ENCODE results near the gene KLHL18. TPM values are rescaled to one million over a fixed set of nuclear protein-coding genes. Genes with fewer than 3 reads are reported as not detected.
"Not testable (repeated sequence)": the region's sequence is repeated elsewhere in the genome, so short reads cannot be mapped to it uniquely, and the experiment has no call there.

The KLHL18 gene
- total RNA-seq, 1 experiment from 2014 or later, result 36.6 TPM

- no peak overlapping the region for H3K27ac Mint-ChIP-seq (ENCODE audit: low read depth, unreplicated experiment)
- no peak overlapping the region for H3K4me3 Mint-ChIP-seq (ENCODE audit: unreplicated experiment)
- CTCF ChIA-PET, result interaction anchor here (1.1 kb wide), 1 partner anchor 154 kb away, joined by 3 read pairs; no protein-coding TSS in a partner anchor
- H3K4me1 Mint-ChIP-seq (ENCODE audit: insufficient read depth, unreplicated experiment), result no peaks in the 10 kb centered on the region
- DNase-seq (ENCODE audit: unreplicated experiment), result no peak
- H3K27me3 Mint-ChIP-seq (ENCODE audit: insufficient read depth, unreplicated experiment), result no peaks in the 10 kb centered on the region
- intact Hi-C loops (cut with micrococcal nuclease), result no loop called here
- H3K36me3 Mint-ChIP-seq (ENCODE audit: insufficient read depth, unreplicated experiment), result peaks cover 16% of the 10 kb centered on the region
- no peaks in the 10 kb centered on the region for H3K9me3 Mint-ChIP-seq (ENCODE audit: unreplicated experiment)
- no peak for TF ChIP-seq CTCF (IDR thresholded peaks at IDR 0.05; ENCODE audit: unreplicated experiment)
- BruUV-seq (replicated peaks), result no TSS peak
- POLR2A ChIA-PET, result no interaction called here
These were observed 23.3 kb downstream of the KLHL18 start for GRCh38 chr3:47306022-47306421.

GRCh38 chr3:47309231-47309630 lies 26.5 kb downstream of the KLHL18 start:
- BruUV-seq (replicated peaks); H3K36me3 Mint-ChIP-seq (ENCODE audit: insufficient read depth, unreplicated experiment); DNase-seq (ENCODE audit: unreplicated experiment); intact Hi-C loops (cut with micrococcal nuclease); H3K27me3 Mint-ChIP-seq (ENCODE audit: insufficient read depth, unreplicated experiment); H3K27ac Mint-ChIP-seq (ENCODE audit: low read depth, unreplicated experiment); H3K4me3 Mint-ChIP-seq (ENCODE audit: unreplicated experiment); POLR2A ChIA-PET; H3K9me3 Mint-ChIP-seq (ENCODE audit: unreplicated experiment); H3K4me1 Mint-ChIP-seq (ENCODE audit: insufficient read depth, unreplicated experiment): not testable (repeated sequence)
- CTCF ChIA-PET, result interaction anchor here (1.0 kb wide), 1 partner anchor 14 kb away, joined by 3 read pairs; no protein-coding TSS in a partner anchor

GRCh38 chr3:47310391-47310790 lies 27.6 kb downstream of the KLHL18 start:
- Mint-ChIP-seq H3K4me1 (ENCODE audit: insufficient read depth, unreplicated experiment) (peaks cover 11% of the 10 kb centered on the region), H3K27me3 (ENCODE audit: insufficient read depth, unreplicated experiment) (no peaks in the 10 kb centered on the region), H3K9me3 (ENCODE audit: unreplicated experiment) (no peaks in the 10 kb centered on the region), H3K36me3 (ENCODE audit: insufficient read depth, unreplicated experiment) (peaks cover 5% of the 10 kb centered on the region), H3K4me3 (ENCODE audit: unreplicated experiment) (no peak overlapping the region), H3K27ac (ENCODE audit: low read depth, unreplicated experiment) (no peak overlapping the region)
- BruUV-seq (replicated peaks), result no TSS peak
- no peak for DNase-seq (ENCODE audit: unreplicated experiment)
- TF ChIP-seq CTCF (IDR thresholded peaks at IDR 0.05; ENCODE audit: unreplicated experiment), result no peak
- ChIA-PET CTCF (interaction anchor here (0.6 to 1.2 kb wide), 2 partner anchors 14 to 960 kb away, joined by 4 to 7 read pairs; no protein-coding TSS in a partner anchor), POLR2A (interaction anchor here (0.7 kb wide), 1 partner anchor 70 kb away, joined by 3 read pairs; the partner anchor contains the start of gene PTPN23)
- intact Hi-C loops (cut with micrococcal nuclease), result no loop called here

GRCh38 chr3:47313341-47314055 lies 30.8 kb downstream of the KLHL18 start:
- ChIA-PET CTCF (interaction anchor here (0.6 to 1.4 kb wide), 5 partner anchors 10 to 233 kb away, joined by 3 to 7 read pairs (median 4); no protein-coding TSS in a partner anchor), POLR2A (interaction anchor here (0.7 to 1.6 kb wide), 4 partner anchors 16 to 149 kb away, joined by 3 to 11 read pairs (median 5); partner anchors contain the start of genes KIF9, KLHL18 and SETD2)
- BruUV-seq (replicated peaks), result no TSS peak
- intact Hi-C loops (cut with micrococcal nuclease), result no loop called here
- Mint-ChIP-seq H3K36me3 (ENCODE audit: insufficient read depth, unreplicated experiment) (no peaks in the 10 kb centered on the region), H3K4me1 (ENCODE audit: insufficient read depth, unreplicated experiment) (peaks cover 23% of the 10 kb centered on the region), H3K27ac (ENCODE audit: low read depth, unreplicated experiment) (peak overlapping the region; percentile 61), H3K4me3 (ENCODE audit: unreplicated experiment) (no peak overlapping the region), H3K9me3 (ENCODE audit: unreplicated experiment) (no peaks in the 10 kb centered on the region), H3K27me3 (ENCODE audit: insufficient read depth, unreplicated experiment) (no peaks in the 10 kb centered on the region)
- TF ChIP-seq CTCF (IDR thresholded peaks at IDR 0.05; ENCODE audit: unreplicated experiment), result no peak
- no peak for DNase-seq (ENCODE audit: unreplicated experiment)

Measured in MCF 10A (cell line).